ENCODE data around the gene RTL10. TPM values are rescaled to one million over a fixed set of nuclear protein-coding genes. Genes with fewer than 3 reads are reported as not detected.
A peak's percentile ranks its signal among the peaks of the same experiment; 100 is the strongest.

The RTL10 gene
- total and polyA plus RNA-seq, 2 of the 8 experiments (the other 6 are each of a cell fraction or from before 2014, with no cell fraction given): 11.5 to 18.8 TPM

GRCh38 chr22:19846620-19847344, 7.9 kb downstream of the RTL10 start (continued):
- TF ChIP-seq CHD7 (IDR thresholded peaks at IDR 0.05; ENCODE audit: insufficient replicate concordance, low read length) (no peak), TBP (IDR thresholded peaks at IDR 0.05; ENCODE audit: low read depth, low read length) (no peak), RNF2 (IDR thresholded peaks at IDR 0.05; ENCODE audit: borderline replicate concordance, low read depth, low read length, missing control alignments, poor library complexity, severe bottlenecking) (no peak), ASH2L (IDR thresholded peaks at IDR 0.05; ENCODE audit: low read length) (no peak), RXRA (IDR thresholded peaks at IDR 0.05; ENCODE audit: insufficient read depth, low read depth, low read length) (no peak), POLR2AphosphoS5 (IDR thresholded peaks at IDR 0.05; ENCODE audit: low read depth, low read length) (0 out of 2 replicates have a peak, but pooled peaks have one; percentile 23), POLR2A (IDR thresholded peaks at IDR 0.05; ENCODE audit: control extremely low read depth in 1 of 2, low read depth in 2 of 2, low read length in 2 of 2) (0 out of 3 replicates have a peak, but pooled peaks of 1 of the 2 experiments have one; percentile 42), ATF3 (IDR thresholded peaks at IDR 0.05; ENCODE audit: insufficient read depth, low read depth, low read length) (no peak), KDM1A (IDR thresholded peaks at IDR 0.05; ENCODE audit: borderline replicate concordance, low read length) (no peak), CEBPB (IDR thresholded peaks at IDR 0.05; ENCODE audit: low read depth, low read length) (no peak)
